GM21717 (cell line): Measurements from ENCODE around the gene SEMA4D.

ENCODE experiments used
- ATAC-seq: cut with Tn5 transposase; IDR thresholded peaks from one replicate; pipeline ENCODE4 v1.9.1; 2021; ENCODE audit warnings: mild to moderate bottlenecking, moderate library complexity; ENCODE audit not compliant: unreplicated experiment

The SEMA4D gene

DNA sequence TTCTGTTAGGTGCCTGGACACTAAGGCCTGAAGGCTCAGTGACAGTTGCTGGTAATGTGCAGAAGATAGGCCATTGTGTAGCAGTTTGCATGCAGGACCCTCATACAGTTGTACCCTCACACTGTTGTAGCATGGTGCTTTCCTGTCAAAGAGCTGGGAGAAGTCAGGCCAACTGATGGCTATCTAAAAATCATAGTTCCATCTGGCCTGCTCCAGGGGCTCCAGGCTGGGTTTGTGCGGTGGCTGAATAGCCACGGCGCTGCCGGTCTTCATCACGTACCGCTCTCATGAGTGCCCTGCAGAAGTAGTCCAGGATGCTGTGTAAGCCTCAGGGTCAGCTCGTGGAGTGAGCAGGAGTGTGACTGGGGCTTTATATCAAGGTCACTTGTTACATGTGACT, 167.4 kb downstream of the SEMA4D start:
- ATAC-seq, result no peak

DNA sequence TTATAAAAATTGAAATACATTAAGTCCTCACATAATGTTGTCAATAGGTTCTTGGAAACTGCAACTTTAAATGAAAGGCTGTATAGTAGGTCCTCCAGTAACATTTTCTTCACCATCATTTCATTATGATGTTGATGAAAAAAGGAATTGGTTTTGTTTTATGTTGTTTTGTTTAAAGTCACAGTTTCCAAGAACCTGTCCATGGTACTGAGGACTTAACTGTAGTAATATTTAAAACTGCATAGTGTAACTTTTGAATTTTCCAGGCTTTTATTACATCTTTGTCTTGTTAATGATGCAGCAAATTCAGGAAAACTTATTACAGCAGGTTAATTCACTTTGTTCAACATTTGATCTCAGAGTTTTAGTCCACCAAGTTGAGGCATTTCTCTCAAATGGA, 168.0 kb downstream of the SEMA4D start:
- ATAC-seq, result no peak

DNA sequence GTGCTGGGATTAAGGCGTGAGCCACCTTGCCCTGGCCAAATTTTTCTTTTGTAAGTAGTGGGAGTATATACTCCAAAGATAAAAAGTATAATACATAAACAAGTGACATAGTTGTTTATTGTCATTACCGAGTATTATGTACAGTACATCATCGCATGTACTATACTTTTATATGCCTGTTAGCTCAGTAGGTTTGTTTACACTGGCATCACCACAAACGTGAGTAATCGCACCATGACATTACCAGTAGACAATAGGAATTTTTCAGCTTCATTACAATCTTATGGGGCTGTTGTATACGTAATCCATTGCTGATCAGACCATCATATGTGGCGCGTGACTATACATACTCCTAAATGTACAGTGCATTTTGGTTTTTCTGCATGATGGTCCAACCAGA, 169.8 kb downstream of the SEMA4D start:
- ATAC-seq, result no peak

DNA sequence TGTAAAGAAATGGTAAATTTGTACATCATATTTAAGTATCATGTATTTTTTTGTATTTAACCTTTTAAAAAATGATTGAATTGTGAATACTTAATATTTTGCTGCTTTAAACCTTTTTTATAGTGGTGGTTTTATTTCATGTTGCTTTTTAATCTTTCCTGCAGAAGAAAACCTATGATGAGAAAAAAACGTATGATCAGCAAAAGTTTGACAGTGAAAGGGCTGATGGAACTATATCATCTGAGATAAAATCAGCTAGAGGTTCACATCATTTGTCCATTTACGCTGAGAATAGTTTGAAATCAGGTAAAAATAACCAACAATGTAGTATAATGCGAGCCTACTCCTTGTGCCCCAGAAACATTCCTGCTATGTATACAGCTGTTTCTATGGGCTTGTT, 172.2 kb downstream of the SEMA4D start:
- no peak for ATAC-seq

DNA sequence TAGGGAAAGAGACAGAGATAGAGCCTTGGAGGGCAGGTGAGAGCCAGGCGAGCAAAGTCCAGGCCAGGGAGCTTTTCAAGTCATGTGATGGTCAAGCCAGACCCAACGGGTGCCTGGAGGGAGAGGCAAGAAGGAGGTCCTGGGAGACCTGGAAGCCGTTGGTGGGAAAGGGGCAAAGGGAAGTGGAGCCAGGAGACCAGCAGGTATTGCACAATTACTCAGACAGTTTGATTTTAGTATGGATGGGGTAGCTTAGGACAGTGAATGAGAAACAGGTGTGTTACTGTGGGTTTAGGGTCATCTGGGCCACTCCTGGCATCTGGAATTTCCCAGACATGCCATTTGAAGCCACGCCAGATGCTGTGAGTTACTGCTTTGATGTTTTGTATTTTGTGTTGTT, 174.5 kb downstream of the SEMA4D start:
- no peak for ATAC-seq

DNA sequence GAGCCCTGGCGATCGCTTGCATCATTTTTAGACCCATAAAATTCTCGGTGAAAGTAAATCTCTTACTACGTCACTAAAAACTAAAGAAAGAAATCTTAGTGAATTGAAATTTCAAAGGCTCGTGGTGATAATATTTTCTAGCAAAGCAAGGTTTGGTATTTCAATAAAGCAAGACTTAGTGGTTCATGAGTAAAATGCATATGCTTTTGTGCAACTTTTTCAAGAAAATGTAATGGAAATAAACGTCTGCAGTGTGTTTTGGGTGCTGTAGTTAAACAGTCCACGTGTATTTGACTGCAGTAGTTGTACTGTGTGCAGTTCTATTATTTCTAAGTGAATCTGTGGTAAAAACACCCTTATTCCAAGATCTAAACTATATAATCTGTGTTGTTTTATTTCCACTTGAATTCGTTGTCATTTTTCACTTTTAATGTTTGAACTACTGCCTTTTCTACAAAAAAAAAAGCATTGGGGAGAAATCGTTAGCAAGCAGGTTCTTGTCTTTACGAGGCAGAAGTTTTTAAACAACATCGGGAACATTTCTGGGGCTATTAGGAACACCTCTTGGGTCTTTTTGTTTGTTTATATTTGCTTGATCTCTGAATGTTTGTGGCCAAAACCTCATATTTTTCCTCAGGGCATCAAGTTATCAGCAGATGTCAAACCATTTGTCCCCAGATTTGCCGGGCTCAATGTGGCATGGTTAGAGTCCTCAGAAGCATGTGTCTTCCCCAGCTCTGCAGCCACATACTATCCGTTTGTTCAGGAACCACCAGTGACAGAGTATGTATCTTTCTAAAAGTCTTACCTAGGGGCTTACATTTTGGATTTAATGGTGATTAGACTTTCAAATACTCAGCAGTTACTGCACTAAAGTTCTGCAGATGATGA, 178.7 kb downstream of the SEMA4D start:
- ATAC-seq, result no peak

DNA sequence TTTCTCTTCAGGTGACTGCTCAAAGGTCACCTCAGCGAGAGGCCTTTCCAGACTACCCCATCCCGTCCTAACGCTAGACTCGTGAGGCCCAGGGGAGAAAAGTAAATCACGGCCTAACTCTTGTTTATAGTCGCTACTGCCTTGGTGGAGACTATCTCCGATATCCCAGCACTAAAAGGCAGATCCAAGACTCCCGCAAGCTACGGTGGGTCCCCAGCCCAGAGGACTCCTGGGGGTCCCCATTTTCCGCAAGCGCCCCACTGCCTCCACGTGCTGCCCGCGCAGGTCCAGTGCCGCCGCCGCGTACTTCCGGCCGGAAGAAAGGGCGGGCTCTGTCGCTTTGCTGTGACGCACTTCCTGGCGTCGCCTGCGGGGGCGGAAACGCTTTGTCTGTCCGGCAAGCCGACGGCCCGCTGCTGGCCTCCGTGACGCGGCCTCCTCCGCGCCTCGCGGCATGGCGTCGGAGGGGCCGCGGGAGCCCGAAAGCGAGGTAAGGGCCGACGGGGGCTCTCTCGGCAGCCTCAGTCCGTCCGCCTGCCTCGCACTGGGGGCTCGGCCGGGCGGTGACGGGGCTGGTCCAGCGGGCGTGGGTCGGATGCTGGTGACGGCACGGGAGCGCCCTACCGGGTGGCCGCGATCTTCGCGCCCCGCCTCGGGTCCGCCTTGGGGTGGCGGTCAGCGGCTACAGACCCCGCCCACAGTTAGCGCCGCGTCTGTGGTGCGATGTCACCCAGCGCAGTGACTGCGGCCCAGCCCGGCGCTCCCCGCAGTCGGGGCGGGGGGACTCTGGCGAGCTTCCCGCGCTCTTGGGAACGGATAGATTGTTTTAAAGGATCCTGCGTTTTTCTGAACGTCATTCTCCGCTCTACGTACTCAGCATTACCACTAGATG, 179.5 kb downstream of the SEMA4D start, which contains the start of gene SECISBP2:
TSS of gene SECISBP2 (plus strand) at position 378 of the 892 bp plus-strand sequence. CDS start at position 455, 77 bp downstream.
- peak; percentile 84 for ATAC-seq

DNA sequence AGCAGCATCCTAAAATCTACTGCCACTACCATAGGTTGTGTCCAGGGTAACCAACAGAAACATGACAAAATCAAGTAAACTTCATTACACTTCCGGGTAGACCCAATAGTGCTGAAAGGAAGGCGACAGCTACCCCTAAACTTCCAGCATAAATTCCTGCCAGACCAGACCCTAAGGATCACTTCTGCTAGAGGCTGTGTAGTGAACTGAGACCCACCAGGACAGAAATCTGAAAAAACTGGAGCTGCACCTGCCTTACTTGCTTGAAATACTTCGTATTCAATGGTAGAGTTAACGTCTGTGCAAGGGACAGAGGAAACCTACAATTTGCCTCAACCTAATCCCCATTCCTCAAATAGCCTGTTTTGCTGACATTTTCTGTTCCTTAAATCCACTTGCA, 180.6 kb downstream of the SEMA4D start:
- no peak for ATAC-seq

DNA sequence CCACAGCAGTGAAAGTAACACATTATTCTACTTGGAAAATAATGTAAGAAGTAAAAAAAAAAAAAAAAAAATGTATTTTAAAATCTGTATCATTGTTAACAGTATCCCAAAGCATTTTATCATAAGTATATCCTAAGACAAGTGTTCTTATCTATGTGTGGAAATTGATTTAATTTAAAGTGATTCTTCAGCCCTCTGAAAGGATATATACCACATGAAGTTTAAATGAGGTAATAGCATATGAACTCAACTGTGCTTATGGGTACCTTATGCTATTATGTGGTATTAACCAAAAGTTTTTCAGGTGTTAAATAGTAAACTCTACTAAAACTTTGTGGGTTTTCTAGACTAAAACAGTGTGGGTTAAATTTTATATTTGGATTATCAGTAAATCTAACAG, 182.4 kb downstream of the SEMA4D start:
- no peak for ATAC-seq

DNA sequence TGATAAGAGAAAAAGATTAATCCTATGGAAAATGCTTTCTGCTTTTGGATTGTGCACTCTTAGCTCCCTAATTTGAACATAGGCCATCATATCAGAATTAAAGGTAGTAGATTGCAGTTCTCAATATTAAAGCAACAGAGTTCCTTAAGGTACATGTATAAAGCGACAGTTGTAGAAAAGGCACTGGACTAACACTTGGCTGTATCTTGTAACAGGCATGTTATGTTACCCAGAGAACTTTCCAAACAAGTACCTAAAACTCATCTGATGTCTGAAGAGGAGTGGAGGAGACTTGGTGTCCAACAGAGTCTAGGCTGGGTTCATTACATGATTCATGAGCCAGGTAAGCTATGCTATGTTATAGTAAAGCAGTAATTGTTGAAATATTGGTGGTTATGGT, 183.0 kb downstream of the SEMA4D start:
- no peak for ATAC-seq

DNA sequence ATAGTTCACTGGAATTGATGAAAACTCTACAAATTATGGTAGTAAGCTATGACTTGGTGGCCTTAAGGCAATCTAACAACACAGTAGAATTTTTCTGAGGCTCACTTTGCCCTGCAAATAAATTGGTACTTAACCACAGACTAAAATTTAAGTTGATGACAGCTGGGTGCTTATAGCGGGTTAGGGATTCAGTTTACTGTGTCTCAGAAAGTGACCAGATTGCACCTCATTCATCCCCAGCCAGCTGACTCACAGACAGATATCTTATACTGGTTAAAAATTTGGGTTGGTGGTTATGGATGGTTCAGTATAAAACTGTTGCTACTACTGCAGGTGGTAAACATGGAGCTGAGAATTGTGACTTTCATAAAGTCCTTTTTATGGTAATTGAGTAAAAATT, 184.1 kb downstream of the SEMA4D start:
- ATAC-seq, result no peak

DNA sequence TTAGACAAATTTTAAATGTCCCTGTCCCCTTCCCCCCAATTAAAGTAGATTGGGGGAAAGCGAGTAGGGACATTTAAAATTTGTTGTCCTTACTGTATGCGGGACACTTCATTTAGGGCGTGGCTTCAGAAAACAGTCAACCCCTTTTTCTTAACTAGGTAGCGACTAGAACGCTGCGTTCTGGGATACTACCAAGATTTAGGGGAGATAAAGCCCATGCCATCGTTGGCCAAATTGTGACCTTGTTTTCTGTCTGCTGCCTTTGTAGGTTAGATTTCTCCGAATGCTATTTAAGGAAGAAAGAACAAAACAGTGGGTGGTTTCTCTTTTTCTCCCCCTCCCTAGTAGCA, 185.7 kb downstream of the SEMA4D start:
- no peak for ATAC-seq

DNA sequence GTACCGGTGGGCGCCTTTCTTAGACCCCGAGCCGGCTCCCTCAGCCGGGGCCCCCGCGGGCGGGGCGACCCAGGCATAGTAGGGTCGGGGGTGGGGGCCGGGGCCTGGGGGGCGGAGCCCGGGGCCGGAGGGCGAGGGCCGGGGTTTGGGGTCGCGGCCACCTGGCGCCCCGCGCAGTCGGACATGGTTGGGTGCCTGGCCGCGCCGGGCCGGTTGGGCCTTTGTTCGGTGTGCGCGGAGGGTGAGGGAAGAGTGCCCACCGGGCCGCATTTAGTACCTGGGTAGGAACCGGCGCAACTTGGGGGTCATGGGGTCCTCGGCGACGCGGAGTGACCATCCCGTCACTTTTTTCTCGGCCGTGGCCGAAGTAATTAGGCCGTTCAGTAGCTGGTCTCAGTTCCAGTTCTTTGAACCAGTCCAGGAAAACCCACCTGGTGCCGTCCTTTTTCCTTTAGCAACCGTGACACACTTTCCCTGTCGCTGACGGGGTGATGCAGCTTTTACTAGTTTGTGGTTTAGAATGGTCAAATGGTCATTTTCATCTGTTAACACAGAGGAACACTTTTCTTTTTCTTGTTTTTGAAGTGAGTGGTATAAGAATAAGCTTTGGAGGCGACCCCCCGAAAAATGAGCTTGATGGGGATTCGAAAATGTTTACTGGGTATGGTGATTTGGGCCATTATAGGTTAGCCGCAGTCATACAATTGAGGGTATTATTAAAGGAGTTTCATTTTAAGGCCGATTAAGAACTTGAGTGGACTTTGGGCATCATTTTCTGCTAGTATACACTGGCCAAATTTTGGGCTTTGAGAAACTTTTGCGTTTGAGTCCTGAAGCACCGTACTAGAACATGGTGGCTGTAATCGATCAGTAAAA, 186.3 kb downstream of the SEMA4D start:
- ATAC-seq, result peak; percentile 5
